MM.1S (cell line): ENCODE data around the gene MAJIN.

ENCODE experiments used
- DNase-seq: peaks from one replicate; pipeline ENCODE4 v3.0.0-alpha.2; 2015
- H2AFZ ChIP-seq: fragments of 300-600 bp; sonication (generic); 2 replicates; pipeline ENCODE4 v1.6.0; 2016; ENCODE audit warnings: antibody characterized with exemption, low read length
- H3F3A ChIP-seq: fragments of 300-600 bp; sonication (generic); 2 replicates; pipeline ENCODE4 v1.6.1; 2016; ENCODE audit warnings: mild to moderate bottlenecking, antibody characterized with exemption, low read length, moderate library complexity, mixed read lengths; ENCODE audit not compliant: insufficient read depth
- H3K27ac ChIP-seq: fragments of 300-600 bp; sonication (generic); 2 replicates; pipeline ENCODE4 v1.5.1; 2016; ENCODE audit warnings: mild to moderate bottlenecking, low read length
- H3K27me3 ChIP-seq: fragments of 300-600 bp; sonication (generic); replicated peaks from 2 replicates; pipeline ENCODE4 v1.6.0; 2016; ENCODE audit warnings: low read length; ENCODE audit not compliant: insufficient read depth
- H3K36me3 ChIP-seq: fragments of 300-600 bp; sonication (generic); replicated peaks from 2 replicates; pipeline ENCODE4 v1.6.1; 2016; ENCODE audit warnings: mild to moderate bottlenecking, low read length, mixed read lengths; ENCODE audit not compliant: insufficient read depth
- H3K4me1 ChIP-seq: fragments of 300-600 bp; sonication (generic); 2 replicates; pipeline ENCODE4 v1.6.1; 2016; ENCODE audit warnings: low read length, mixed read lengths
- H3K4me2 ChIP-seq: fragments of 300-600 bp; sonication (generic); 2 replicates; pipeline ENCODE4 v1.6.0; 2016; ENCODE audit warnings: low read depth, low read length
- H3K4me3 ChIP-seq: fragments of 300-600 bp; sonication (generic); 2 replicates; pipeline ENCODE4 v1.5.1; 2016; ENCODE audit warnings: low read length, mixed read lengths
- H3K79me2 ChIP-seq: fragments of 300-600 bp; sonication (generic); 2 replicates; pipeline ENCODE4 v1.6.1; 2016; ENCODE audit warnings: mixed run types, low read length, mixed read lengths
- H3K9ac ChIP-seq: fragments of 300-600 bp; sonication (generic); 2 replicates; pipeline ENCODE4 v1.6.1; 2016; ENCODE audit warnings: low read length, mixed read lengths
- H3K9me2 ChIP-seq: fragments of 300-600 bp; sonication (generic); replicated peaks from 2 replicates; pipeline ENCODE4 v1.6.1; 2016; ENCODE audit warnings: mild to moderate bottlenecking, low read length, mixed read lengths; ENCODE audit not compliant: insufficient read depth
- H3K9me3 ChIP-seq: fragments of 300-600 bp; sonication (generic); replicated peaks from 2 replicates; pipeline ENCODE4 v1.6.1; 2016; ENCODE audit warnings: mild to moderate bottlenecking, low read length, mixed read lengths; ENCODE audit not compliant: insufficient read depth
- H4K20me1 ChIP-seq: fragments of 300-600 bp; sonication (generic); 2 replicates; pipeline ENCODE4 v1.6.1; 2016; ENCODE audit warnings: mild to moderate bottlenecking, low read length, moderate library complexity, mixed read lengths; ENCODE audit not compliant: insufficient read depth
- CTCF ChIP-seq: fragments of 300-600 bp; sonication (generic); IDR thresholded peaks from 2 replicates; pipeline ENCODE4 v1.5.1; 2016; ENCODE audit warnings: antibody characterized with exemption, low read length, mixed read lengths
- EZH2 ChIP-seq: fragments of 300-600 bp; sonication (generic); optimal IDR thresholded peaks from 2 replicates; pipeline ENCODE3; 2017; ENCODE audit warnings: low read depth, mild to moderate bottlenecking, antibody characterized with exemption, low read length, mixed read lengths
- EZH2phosphoT487 ChIP-seq: fragments of 300-600 bp; sonication (generic); IDR thresholded peaks from 2 replicates; pipeline ENCODE4 v1.6.1; 2018; ENCODE audit warnings: antibody characterized with exemption, low read length

Gene MAJIN

DNA sequence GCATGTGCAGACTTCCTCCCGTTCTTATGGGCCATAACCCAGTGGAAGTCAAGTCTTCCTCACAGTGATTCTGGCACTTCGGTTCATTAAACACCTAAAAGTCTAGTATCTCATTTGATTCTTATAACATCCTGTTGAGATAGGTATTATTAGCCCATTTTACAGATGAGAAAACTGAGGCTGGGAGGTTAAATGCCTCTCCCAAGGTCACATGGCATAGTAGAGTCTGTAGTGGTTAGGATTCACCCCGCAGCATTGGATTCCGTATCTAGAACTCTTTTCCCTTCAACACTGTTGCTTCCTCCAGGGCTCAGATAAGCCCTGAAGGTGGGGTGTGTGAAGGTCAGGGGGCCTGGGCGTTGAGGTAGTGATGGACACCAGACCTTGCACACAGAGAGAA is 39.6 kb downstream of the MAJIN start:
- no peaks in the 10 kb centered on the region for H3K9me3 ChIP-seq
- no peaks in the 10 kb centered on the region for H3K79me2 ChIP-seq
- H4K20me1 ChIP-seq = no peaks in the 10 kb centered on the region
- no peak overlapping the region for H2AFZ ChIP-seq
- TF ChIP-seq EZH2 = no peak
- TF ChIP-seq EZH2phosphoT487 = no peak
- TF ChIP-seq CTCF = no peak
- no peaks in the 10 kb centered on the region for H3K36me3 ChIP-seq
- no peak overlapping the region for H3K9ac ChIP-seq
- H3F3A ChIP-seq = no peaks in the 10 kb centered on the region
- no peak overlapping the region for H3K27ac ChIP-seq
- no peaks in the 10 kb centered on the region for H3K9me2 ChIP-seq
- H3K4me2 ChIP-seq = no peak overlapping the region
- no peak overlapping the region for H3K4me3 ChIP-seq
- H3K4me1 ChIP-seq = no peaks in the 10 kb centered on the region
- no peak for DNase-seq
- H3K27me3 ChIP-seq = no peaks in the 10 kb centered on the region

DNA sequence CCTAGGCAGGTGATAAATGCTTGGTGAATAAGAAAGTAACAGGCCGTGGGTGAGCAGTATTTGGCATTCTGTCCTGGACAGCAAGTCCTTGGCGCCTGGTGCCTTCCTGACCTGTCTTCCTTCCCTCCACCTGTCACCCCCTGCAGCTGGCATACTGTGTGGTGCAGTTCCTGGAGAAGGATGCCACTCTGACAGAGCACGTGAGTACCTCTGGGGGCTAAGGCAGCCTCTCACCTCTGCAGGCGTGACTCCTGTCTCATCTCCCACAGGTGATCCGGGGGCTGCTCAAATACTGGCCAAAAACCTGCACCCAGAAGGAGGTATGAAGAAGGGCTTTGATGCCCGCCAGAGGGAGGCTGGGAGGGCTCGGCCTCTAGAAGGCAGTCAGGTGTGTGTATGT is 40.6 kb downstream of the MAJIN start:
- no peak for DNase-seq
- TF ChIP-seq CTCF (no peak), EZH2 (no peak), EZH2phosphoT487 (no peak)
- Histone ChIP-seq H3K9me2 (no peaks in the 10 kb centered on the region), H3F3A (no peaks in the 10 kb centered on the region), H3K4me1 (no peaks in the 10 kb centered on the region), H3K4me3 (no peak overlapping the region), H3K27ac (no peak overlapping the region), H2AFZ (no peak overlapping the region), H3K27me3 (no peaks in the 10 kb centered on the region), H3K9ac (no peak overlapping the region), H3K36me3 (no peaks in the 10 kb centered on the region), H3K79me2 (no peaks in the 10 kb centered on the region), H3K9me3 (no peaks in the 10 kb centered on the region), H3K4me2 (no peak overlapping the region), H4K20me1 (no peaks in the 10 kb centered on the region)

- H2AFZ ChIP-seq = no peak overlapping the region
- no peak overlapping the region for H3K9ac ChIP-seq
- H3K36me3 ChIP-seq = no peaks in the 10 kb centered on the region
- H3K4me3 ChIP-seq = no peak overlapping the region
- TF ChIP-seq CTCF (no peak), EZH2phosphoT487 (no peak), EZH2 (no peak)
- H3F3A ChIP-seq = no peaks in the 10 kb centered on the region
- H4K20me1 ChIP-seq = no peaks in the 10 kb centered on the region
- H3K9me2 ChIP-seq = no peaks in the 10 kb centered on the region
- no peak overlapping the region for H3K27ac ChIP-seq
- no peak overlapping the region for H3K4me2 ChIP-seq
- DNase-seq = no peak
- no peaks in the 10 kb centered on the region for H3K4me1 ChIP-seq
- H3K79me2 ChIP-seq = no peaks in the 10 kb centered on the region
- no peaks in the 10 kb centered on the region for H3K27me3 ChIP-seq
- no peaks in the 10 kb centered on the region for H3K9me3 ChIP-seq
These were observed 41.6 kb downstream of the MAJIN start for GRCh38 chr11:64930340-64930739.
